Natural killer cell (primary cell): ENCODE data around the gene ARNT2. TPM values are rescaled to one million over a fixed set of nuclear protein-coding genes. Genes with fewer than 3 reads are reported as not detected.

Experiments used
- ATAC-seq, 3 donors: fragments of 150-1000 bp in 2 of 3; fragments of 200-7000 bp in 1 of 3; cut with Tn5 transposase; 1 replicate in 1 of 3; 2 replicates in 2 of 3; pipeline ENCODE4 v1.10.0; 2021; ENCODE audit warnings: mild to moderate bottlenecking in 2 of 3, moderate library complexity in 2 of 3
- DNase-seq, 2 donors: peaks; one replicate each; pipeline versions ENCODE4 v3.0.0 to v3.0.0-alpha.2; 2013 to 2021; ENCODE audit warnings: mixed read lengths in 1 of 2
- H3K27ac ChIP-seq: one replicate; pipeline ENCODE4 v1.5.1; 2013; ENCODE audit warnings: mild to moderate bottlenecking, low read length
- H3K27me3 ChIP-seq: one replicate; pipeline ENCODE4 v1.6.1; 2013; ENCODE audit warnings: low read length; ENCODE audit not compliant: control insufficient read depth, insufficient read depth
- H3K36me3 ChIP-seq: one replicate; pipeline ENCODE4 v1.6.1; 2013; ENCODE audit warnings: low read length; ENCODE audit not compliant: control insufficient read depth, insufficient read depth
- H3K4me1 ChIP-seq: one replicate; pipeline ENCODE4 v1.6.1; 2013; ENCODE audit warnings: low read length; ENCODE audit not compliant: control insufficient read depth, insufficient read depth
- H3K4me3 ChIP-seq: one replicate; pipeline ENCODE4 v1.5.1; 2013; ENCODE audit warnings: low read length
- H3K9me3 ChIP-seq: one replicate; pipeline ENCODE4 v1.6.1; 2013; ENCODE audit warnings: low read length; ENCODE audit not compliant: control insufficient read depth, insufficient read depth
- H3K27ac Mint-ChIP-seq, 2 donors: one replicate each; pipeline ENCODE4 v1.8.0; 2022; ENCODE audit warnings: mild to moderate bottlenecking in 2 of 2, mixed read lengths in 2 of 2, moderate library complexity in 1 of 2
- H3K27me3 Mint-ChIP-seq, 2 donors: one replicate each; pipeline ENCODE4 v1.8.0; 2022; ENCODE audit warnings: low read depth in 2 of 2, mixed read lengths in 2 of 2
- H3K36me3 Mint-ChIP-seq: one replicate; pipeline ENCODE4 v1.8.0; 2022; ENCODE audit warnings: mixed read lengths
- H3K4me1 Mint-ChIP-seq, 2 donors: one replicate each; pipeline ENCODE4 v1.8.0; 2022; ENCODE audit warnings: mixed read lengths in 2 of 2
- H3K4me3 Mint-ChIP-seq: one replicate; pipeline ENCODE4 v1.8.0; 2022; ENCODE audit warnings: mild to moderate bottlenecking, moderate library complexity, mixed read lengths
- H3K9me3 Mint-ChIP-seq, 2 donors: one replicate each; pipeline ENCODE4 v1.8.0; 2022; ENCODE audit warnings: mixed read lengths in 2 of 2
- WGBS: methylation state at CpG from one replicate; pipeline ENCODE4 v1.1.7; 2013; ENCODE audit warnings: missing lambda C conversion rate; ENCODE audit not compliant: insufficient coverage; 5-methylcytosine and 5-hydroxymethylcytosine counted together
- intact Hi-C: fragments of 100-400 bp; cut with micrococcal nuclease; formaldehyde crosslinking; loops from one replicate; pipeline ENCODE4 v1.14.2; 2022
- total RNA-seq, 4 donors: library from RNA; stranded (reverse); fragments of 120-200 nt in 1 of 4; gene quantifications; one replicate each; pipeline versions ENCODE4 v1.2.3 to v1.2.4, GENCODE V29; 2013 to 2022
- TF ChIP-seq, protein P1 (sequence below): fragments of 200-600 bp; IDR thresholded peaks from one replicate; pipeline ENCODE4 v1.8.0; 2022; ENCODE audit warnings: antibody characterized with exemption

The ARNT2 gene
- total RNA-seq, 3 donors from 2014 or later (not counting 1 experiment from before 2014, with no cell fraction given), result not detected

DNA sequence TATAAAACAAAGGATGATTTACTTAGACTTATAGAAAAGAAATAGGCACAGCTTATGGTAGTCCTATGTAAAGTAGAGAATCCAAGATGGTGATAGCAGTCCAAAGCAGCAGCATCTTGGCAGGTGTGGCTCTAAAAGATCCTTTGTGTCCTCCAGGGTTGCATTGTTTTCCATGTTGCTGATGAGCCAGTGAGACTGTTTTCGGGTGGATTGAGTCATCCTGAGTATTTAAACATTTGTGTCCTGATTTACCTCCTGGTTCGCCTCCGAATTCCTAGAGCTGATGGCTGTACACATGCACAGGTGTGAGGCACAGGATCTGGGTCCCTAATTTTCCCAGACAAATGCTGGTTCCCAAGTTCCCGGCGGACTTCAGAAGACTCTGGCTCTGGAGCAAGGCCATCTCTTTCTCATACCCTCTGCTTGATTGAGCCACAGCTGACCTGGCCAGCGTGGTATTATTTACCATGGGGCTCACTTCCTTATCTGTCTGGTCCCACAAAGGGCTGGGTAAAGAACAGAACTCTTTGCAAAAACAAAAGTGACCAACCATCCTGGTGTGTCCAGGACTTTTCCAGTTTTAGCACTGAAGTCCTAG lies 51.0 kb downstream of the ARNT2 start:
- H3K27ac Mint-ChIP-seq, result no peak overlapping the region
- H3K9me3 Mint-ChIP-seq, result no peaks in the 10 kb centered on the region
- no peaks in the 10 kb centered on the region for H3K27me3 ChIP-seq
- H3K27me3 Mint-ChIP-seq, result peaks cover 11 to 25% of the 10 kb centered on the region in 2 donors
- H3K36me3 ChIP-seq, result no peaks in the 10 kb centered on the region
- peak in 1 of 3 donors; percentile 5 for ATAC-seq
- no peak overlapping the region for H3K4me3 Mint-ChIP-seq
- peaks cover 0 to 6% of the 10 kb centered on the region in 2 donors for H3K4me1 Mint-ChIP-seq
- H3K36me3 Mint-ChIP-seq, result no peaks in the 10 kb centered on the region
- H3K27ac ChIP-seq, result no peak overlapping the region
- H3K4me3 ChIP-seq, result no peak overlapping the region
- TF ChIP-seq, protein P1, sequence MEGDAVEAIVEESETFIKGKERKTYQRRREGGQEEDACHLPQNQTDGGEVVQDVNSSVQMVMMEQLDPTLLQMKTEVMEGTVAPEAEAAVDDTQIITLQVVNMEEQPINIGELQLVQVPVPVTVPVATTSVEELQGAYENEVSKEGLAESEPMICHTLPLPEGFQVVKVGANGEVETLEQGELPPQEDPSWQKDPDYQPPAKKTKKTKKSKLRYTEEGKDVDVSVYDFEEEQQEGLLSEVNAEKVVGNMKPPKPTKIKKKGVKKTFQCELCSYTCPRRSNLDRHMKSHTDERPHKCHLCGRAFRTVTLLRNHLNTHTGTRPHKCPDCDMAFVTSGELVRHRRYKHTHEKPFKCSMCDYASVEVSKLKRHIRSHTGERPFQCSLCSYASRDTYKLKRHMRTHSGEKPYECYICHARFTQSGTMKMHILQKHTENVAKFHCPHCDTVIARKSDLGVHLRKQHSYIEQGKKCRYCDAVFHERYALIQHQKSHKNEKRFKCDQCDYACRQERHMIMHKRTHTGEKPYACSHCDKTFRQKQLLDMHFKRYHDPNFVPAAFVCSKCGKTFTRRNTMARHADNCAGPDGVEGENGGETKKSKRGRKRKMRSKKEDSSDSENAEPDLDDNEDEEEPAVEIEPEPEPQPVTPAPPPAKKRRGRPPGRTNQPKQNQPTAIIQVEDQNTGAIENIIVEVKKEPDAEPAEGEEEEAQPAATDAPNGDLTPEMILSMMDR, result no peak
- intact Hi-C loops, result loop anchor here (1.0 kb wide), 3 partner anchors 321 to 811 kb away; no protein-coding TSS in a partner anchor
- no peaks in the 10 kb centered on the region for H3K4me1 ChIP-seq
- WGBS, result 81% methylated on average over 6 of the region's 6 CpGs
- DNase-seq, result no peak
- H3K9me3 ChIP-seq, result no peaks in the 10 kb centered on the region

DNA sequence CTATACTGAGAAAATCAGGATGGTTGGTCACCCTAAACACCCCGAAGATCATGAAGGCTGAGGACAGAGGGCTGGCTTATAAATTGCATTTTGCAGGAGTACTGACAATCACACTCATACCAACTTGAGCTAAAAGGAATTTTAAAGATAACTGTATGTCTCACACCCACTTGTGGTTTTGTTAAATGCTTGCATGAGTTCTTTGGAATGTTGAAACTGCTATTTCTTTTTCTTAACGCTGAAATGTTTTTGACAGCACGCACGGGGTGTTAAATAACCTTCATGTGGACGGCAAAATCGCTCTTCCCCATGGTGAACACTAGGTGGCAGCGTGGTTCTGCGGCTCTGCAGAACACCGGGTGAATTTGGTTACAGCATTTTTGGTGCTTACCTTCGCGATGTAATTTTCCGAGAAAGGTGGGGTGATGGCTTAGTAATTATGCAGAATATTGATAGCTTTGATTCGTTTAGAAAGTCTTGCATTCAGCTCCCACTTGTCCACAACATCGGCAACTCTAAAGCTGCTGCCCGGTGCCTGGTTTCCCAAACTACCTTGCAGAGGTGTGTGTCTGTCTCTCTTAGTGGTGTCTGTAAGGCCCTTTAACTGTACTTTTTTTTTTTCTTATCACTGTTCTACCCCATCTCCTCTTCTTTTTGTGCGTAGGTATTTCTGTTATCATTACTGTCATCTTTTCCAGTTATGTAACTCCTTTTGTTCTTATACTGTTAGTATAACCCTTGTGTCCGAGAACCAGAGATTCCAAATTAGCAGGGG lies 51.7 kb downstream of the ARNT2 start:
- H3K4me3 Mint-ChIP-seq, result no peak overlapping the region
- no peaks in the 10 kb centered on the region for H3K9me3 ChIP-seq
- H3K27ac Mint-ChIP-seq, result no peak overlapping the region
- no peaks in the 10 kb centered on the region for H3K27me3 ChIP-seq
- TF ChIP-seq, protein P1, result peak; percentile 87
- H3K27ac ChIP-seq, result no peak overlapping the region
- intact Hi-C loops, result loop anchor here (1.0 kb wide), 3 partner anchors 320 to 810 kb away; no protein-coding TSS in a partner anchor
- no peaks in the 10 kb centered on the region for H3K36me3 Mint-ChIP-seq
- WGBS, result 17% methylated on average over 15 of the region's 17 CpGs
- DNase-seq (peak; percentile 30 to 83), ATAC-seq (peak; percentile 60 to 87 (median 74))
- no peaks in the 10 kb centered on the region for H3K9me3 Mint-ChIP-seq
- peaks cover 14 to 25% of the 10 kb centered on the region in 2 donors for H3K27me3 Mint-ChIP-seq
- no peak overlapping the region for H3K4me3 ChIP-seq
- H3K36me3 ChIP-seq, result no peaks in the 10 kb centered on the region
- H3K4me1 Mint-ChIP-seq, result peaks cover 0 to 6% of the 10 kb centered on the region in 2 donors
- H3K4me1 ChIP-seq, result no peaks in the 10 kb centered on the region

DNA sequence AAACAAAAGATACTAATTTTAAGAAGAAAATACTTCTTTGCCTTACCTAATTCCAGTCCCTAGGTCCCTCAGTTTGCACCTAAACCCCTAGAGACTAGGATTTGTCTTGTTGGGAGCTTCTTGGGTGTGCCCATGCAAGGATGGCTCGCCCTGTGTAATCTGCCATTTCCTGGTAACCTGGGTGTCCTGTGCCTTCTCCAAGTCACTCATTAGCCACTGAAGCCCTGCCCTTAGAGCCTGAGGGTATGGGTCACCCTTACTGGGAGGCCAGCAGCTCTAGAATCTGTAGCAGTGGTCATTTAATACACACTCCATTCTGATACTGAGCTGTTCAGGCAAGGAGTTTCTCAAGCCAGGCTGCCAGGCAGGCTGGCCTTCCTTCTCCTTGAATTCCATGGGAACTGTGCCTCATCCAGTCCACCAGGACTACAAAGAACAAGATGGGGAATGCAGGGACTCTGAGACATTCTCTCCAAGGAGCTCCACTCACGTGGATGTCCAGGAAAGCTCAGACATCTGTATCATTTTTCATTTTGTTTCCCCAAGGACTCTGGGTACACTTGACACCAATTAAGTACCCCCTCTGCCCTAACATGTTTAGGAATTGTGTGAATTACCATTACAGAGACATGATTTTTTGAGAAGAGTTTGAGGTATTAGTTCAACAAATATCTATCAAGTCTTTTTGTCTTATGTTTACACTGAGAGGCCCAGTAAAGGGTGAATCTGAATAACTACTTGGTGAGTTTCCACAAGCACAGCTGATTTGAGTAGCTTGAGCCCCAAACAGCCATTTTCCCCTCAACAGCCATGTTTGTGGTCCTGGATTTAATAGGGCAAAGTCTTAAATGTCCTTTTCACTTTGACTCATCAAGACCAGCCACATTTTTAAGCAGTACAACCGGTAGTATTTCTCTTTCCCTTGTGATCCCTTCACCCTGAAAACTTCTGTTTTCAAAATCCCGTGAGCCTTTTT lies 52.6 kb downstream of the ARNT2 start:
- H3K27ac ChIP-seq, result no peak overlapping the region
- whole genome bisulfite sequencing, result 67% methylated on average over 3 of the region's 4 CpGs
- intact Hi-C loops, result no loop called here
- no peaks in the 10 kb centered on the region for H3K9me3 Mint-ChIP-seq
- no peak overlapping the region for H3K27ac Mint-ChIP-seq
- ATAC-seq (no peak), DNase-seq (no peak)
- no peaks in the 10 kb centered on the region for H3K36me3 ChIP-seq
- H3K27me3 Mint-ChIP-seq, result peaks cover 17 to 19% of the 10 kb centered on the region in 2 donors
- no peaks in the 10 kb centered on the region for H3K4me1 ChIP-seq
- no peaks in the 10 kb centered on the region for H3K27me3 ChIP-seq
- H3K4me1 Mint-ChIP-seq, result peaks cover 0 to 6% of the 10 kb centered on the region in 2 donors
- H3K36me3 Mint-ChIP-seq, result no peaks in the 10 kb centered on the region
- TF ChIP-seq, protein P1, result no peak
- no peak overlapping the region for H3K4me3 Mint-ChIP-seq
- no peak overlapping the region for H3K4me3 ChIP-seq
- H3K9me3 ChIP-seq, result no peaks in the 10 kb centered on the region
